RCC 7860 (cell line): ENCODE measurements around the gene NLGN2.
"Not testable (repeated sequence)": the region's sequence is repeated elsewhere in the genome, so short reads cannot be mapped to it uniquely, and the experiment has no call there.

Source experiments
- DNase-seq: peaks from one replicate; pipeline ENCODE4 v3.0.0-alpha.2; 2015; ENCODE audit warnings: low spot score
- FAIRE-seq: peaks from 2 replicates; lab custom pipeline; 2012; peaks lifted over from hg19 to GRCh38; lab: Jason Lieb, UNC

Gene NLGN2

DNA sequence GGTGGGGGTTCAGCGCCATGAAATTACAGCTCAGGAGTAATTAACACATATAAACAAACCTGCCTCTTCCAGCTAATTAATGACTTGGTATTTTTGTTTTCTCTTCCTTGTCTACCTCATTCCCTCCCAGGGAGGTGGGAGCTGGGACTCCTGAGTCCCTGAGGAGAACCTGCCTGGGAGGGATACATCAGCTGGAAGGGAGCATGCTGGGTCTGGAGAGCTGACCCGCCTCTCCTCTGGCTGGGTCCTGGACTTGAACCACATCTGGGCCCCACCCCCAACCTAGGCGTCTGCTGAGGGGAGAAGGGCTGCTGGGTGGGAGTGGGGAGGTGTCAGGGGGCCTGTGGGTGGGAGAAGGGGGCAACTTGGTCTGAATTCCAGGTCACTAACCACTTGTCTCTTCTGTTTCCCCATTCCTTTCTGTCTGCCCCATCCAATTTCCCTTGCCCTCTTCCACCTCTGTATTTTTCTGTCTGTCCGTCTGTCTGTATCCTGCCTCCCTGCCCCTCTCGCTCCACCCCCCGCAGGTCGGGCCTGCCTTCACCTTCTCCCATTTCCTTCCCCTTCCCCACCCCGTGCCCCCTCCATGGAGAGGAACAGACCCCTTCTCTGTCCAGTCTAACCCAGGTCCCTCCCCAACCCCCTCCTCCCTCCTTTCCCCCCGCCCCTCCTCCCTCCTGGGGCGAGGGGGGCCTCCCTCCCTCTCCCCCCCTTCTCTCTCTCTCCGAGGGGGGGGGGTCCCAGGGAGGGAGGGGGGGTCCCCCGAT is at the start of gene NLGN2:
Gene NLGN2, plus strand, starts transcription at position 361 of the 767 bp plus-strand sequence. CDS start 411 bp downstream, outside the sequence.
- FAIRE-seq (no peak), DNase-seq (no peak)

DNA sequence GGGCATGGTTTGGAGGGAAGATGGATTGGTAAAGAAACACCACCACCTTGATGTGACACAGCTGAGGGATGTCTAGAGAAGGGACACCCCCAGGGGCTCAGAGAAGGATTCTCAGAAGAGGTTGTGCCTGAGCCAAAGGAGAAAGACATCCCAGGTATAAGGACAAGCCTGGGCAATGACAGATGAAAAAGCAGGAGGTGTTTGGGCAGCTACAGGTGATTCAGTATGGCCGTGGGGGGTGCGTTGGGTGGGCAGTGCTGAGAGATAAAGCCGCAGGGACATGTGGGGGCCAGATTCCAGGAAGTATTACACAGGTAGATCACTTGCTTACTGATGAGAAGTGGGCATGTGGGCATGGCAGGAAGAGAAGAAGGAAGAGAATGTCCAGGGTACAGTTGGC is 45.7 kb upstream of the NLGN2 start:
- FAIRE-seq, result no peak
- DNase-seq, result no peak

DNA sequence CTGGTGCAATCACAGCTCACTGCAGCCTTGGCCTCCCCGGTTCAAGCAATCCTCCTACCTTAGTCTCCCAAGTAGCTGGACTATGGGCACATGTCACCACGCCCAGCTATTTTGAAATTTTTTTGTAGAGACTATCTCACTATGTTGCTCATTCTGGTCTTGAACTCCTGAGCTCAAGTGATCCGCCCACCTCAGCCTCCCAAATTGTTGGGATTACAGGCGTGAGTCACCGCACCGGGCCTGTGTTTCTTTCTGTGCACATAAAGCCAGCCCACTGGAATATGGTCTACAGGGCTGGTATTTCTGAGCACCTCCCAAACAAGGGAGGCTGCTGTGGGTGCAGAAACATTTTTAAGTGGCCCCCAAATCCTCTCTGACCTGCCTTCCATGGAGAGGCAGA is 44.3 kb upstream of the NLGN2 start:
- no peak for DNase-seq
- FAIRE-seq, result no peak

DNA sequence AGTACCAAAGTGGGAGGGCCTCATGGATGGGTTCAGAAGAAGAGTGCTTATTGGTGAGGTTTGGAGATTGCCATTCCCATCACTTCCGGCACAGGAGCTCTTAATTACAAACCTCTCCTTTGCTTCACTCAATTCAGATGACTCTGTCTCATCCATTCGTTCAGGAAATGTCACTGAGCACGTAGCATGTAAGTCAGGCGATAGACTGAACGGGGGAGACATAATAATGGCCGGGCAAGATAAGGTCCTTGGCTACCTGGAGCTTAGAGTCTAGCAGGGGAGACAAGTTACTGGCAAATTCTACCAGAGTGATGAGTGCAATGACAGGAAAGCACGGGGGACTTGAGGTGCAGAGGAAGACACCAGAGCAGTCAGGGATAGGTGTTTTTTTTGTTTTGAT is 41.7 kb upstream of the NLGN2 start:
- not testable (repeated sequence) for DNase-seq, FAIRE-seq

DNA sequence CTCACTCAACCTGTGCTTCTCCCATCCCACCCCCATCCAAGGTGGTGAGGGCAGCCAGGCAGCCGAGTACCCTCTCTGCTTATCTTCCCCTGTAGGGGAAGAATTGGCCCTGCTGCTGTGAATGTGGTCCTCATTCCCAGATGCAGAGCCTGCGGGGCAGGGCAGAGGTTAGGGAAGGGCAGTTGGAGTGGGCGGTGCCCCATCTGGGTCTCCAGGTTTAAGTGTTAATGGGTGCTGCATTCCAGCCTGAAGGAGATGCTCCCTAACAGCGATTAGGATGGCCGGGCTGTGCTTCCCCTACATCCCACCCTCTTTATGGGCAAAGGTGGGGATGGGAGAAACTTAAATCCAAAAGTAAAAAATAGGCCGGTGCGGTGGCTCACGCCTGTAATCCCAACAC is 40.6 kb upstream of the NLGN2 start:
- DNase-seq, result no peak
- FAIRE-seq, result no peak

DNA sequence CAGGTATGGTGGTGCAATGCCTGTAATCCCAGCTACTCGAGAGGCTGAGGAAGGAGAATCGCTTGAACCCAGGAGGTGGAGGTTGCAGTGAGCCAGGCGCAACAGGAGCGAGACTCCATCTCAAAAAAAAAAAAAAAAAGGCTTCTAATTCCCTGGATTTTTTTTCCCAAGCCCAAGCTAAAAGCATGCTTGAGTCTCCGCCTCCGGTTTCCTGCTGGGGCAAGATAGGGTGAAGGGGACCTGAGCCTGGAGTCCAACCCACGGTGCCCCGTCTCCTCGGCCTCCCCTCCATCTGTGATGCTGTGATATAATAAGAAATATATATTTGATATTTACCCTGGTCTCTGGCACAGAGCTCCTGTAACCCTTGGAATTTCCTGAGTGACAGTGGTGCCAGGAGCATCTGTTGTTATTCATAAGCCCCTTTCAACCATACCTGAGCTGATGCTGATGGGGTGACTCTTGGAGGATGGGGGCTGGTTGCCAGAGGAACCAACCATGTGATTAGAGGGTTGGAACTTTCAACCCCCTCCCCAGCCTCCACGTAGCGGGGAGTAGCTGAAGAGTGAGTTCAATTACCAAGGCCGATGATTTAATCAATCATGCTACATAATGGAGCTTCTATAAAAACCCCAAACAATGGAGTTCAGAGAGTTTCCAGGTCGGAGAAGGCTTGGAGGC is 39.6 kb upstream of the NLGN2 start:
- DNase-seq, result no peak
- FAIRE-seq, result no peak

DNA sequence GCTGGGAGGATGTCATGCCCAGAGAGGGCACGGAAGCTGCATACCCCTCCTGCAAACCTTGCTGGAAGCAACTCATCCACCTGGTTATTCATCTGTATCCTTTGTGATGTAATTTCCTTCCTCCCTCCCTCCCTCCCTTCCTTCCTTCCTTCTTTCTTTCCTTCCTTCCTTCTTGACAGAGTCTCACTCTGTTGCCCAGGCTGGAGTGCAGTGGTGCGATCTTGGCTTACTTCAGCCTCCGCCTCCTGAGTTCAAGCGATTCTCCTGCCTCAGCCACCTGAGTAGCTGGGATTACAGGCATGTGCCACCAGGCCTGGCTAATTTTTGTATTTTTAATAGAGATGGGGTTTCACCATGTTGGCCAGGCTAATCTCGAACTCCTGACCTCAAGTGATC is 39.0 kb upstream of the NLGN2 start:
- DNase-seq, FAIRE-seq: not testable (repeated sequence)

DNA sequence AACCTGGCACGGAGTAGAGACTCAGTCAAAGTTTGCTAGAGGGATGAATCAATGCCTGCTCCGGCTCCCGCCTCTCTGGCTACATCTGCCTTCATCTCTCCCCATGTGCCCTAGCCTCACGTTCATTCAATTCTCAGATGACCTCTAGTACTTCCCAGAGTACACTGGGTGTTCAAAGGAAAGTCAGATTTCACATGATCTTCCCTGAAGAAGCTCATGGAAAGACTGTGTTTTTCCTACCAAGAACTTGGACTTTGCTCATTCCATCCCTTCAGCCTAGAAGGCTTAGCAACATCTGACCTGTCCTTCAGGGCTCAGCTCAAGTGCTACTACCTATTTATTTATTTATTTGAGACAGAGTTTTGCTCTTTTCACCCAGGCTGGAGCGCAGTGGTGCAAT is 37.8 kb upstream of the NLGN2 start:
- no peak for DNase-seq
- no peak for FAIRE-seq

DNA sequence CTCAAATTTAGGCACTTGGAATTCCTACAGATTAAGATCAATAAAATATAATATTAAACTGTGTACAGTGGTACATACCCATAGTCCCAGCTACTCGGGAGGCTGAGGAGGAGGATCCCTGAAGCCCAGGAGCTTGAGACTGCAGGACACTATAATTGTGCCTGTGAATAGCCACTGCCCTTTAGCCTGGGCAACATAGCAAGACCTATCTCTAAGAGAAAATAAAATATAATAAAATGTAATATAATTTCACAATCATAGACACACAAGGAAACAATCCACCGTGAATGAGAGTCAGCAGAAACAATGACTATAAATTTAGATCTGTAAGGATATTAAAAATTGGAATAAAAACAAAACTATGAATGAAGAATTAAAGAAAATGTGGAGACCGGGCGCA is 36.8 kb upstream of the NLGN2 start:
- DNase-seq, result no peak
- no peak for FAIRE-seq

DNA sequence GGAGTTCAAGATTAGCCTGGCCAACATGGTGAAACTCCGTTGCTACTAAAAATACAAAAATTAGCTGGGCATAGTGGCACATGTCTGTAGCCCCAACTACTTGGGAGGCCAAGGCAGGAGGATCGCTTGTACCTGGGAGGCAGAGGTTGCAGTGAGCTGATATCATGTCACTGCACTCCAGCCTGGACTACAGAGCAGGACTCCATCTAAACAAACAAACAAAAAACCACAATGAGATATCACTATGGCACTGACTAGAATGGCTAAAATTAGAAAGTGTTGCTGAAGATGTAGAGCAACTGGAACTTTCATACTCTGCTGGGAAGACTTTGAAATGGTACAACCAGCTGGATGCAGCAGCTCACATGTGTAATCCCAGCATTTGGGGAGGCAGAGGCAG is 33.3 kb upstream of the NLGN2 start:
- FAIRE-seq, result no peak
- DNase-seq, result no peak

DNA sequence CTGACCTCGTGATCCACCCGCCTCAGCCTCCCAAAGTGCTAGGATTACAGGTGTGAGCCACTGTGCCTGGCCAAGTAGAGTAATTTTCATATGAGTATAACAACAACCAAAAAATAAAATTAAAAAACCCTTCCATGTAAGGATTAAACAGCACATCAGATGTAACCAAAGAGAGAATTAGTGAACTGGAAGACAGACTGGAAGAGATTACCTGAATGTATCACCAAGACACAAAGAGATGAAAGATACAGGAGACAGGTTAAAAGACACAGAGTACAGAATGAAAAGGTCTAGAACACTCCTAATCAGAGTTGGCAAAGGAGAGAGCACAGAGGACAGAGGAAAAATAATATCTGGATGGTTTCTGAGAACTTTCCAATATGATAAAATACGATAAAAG is 28.5 kb upstream of the NLGN2 start:
- FAIRE-seq (no peak), DNase-seq (no peak)

DNA sequence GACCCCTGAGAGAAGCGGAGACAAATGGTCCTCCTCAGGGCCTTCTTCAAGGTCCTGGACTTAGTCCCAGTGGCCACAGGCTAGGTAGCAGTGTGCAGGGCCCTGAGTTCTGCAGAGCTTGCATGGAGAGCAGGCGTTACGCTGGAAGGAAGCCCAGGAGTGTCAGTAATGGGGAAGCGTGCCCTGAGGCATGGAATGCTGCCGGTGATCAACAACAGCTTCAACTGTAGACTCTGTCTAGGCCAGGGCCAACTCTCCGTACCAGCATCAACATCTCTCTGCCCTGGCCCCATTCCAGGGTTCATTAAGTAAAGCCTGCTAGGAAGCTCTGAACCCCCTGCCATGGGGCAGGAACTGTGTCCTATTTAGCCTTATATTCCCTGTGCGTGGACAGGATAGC is 27.3 kb upstream of the NLGN2 start:
- DNase-seq, result no peak
- no peak for FAIRE-seq

DNA sequence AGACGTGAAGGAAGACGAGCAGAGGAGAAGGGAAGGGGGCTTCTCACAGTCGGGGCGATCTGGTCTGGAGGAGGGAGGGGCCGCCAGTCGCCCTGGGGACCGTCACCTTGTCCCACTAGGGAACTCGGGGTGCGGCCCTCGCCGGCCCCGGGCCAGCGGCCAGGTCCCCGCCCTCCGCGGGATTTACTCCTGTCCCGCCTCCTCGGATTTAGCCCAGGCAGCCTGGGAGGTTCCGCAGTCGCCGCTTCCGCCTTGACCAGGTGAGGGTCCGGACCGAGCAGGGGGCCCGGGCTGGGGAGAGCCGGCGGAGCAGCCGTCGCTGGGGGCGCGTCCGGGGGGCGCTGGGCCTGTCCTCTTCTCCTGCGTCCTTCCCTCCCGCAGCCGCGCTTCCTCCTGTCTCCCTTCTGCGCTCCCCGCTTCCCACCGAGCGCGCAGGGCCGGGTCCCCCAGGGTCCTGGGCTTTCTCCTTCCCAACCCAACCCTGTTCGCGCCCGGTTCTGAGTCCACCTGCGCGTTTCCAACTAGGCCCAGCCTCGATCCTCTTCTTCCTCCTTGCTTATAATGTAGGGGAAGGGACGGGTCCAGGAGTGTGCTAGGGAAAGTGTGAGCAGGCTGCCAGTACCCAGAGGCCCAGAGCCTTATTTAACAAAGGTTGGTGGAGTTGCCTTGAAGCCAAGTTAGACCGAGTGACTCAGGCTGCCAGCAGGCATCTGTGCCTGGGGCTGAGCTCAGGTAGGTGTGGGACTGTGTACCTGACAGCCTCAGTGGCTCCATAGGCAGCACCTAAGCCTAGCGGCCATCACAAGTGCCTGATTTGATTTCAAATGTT is 26.6 kb upstream of the NLGN2 start, which contains the start of gene TNK1:
Gene TNK1, plus strand, starts transcription at position 235 of the 829 bp plus-strand sequence. CDS start 1,838 bp downstream, outside the sequence.
- DNase-seq (no peak), FAIRE-seq (no peak)

DNA sequence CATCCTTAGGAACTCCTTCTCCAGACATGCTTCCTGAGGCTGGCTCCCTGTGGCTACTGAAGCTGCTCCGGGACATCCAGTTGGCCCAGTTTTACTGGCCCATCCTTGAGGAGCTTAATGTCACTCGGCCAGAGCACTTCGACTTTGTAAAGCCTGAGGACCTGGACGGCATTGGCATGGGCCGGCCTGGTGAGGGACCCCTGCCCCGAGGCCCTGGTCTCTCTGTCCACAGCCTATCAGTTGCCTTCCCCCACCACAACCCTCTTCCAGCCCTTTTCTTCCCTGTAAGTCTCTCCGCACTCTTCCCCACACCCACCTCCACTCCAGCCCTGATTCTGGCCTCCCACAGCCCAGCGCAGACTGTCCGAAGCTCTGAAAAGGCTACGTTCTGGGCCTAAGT is 24.7 kb upstream of the NLGN2 start:
- DNase-seq, result no peak
- no peak for FAIRE-seq

DNA sequence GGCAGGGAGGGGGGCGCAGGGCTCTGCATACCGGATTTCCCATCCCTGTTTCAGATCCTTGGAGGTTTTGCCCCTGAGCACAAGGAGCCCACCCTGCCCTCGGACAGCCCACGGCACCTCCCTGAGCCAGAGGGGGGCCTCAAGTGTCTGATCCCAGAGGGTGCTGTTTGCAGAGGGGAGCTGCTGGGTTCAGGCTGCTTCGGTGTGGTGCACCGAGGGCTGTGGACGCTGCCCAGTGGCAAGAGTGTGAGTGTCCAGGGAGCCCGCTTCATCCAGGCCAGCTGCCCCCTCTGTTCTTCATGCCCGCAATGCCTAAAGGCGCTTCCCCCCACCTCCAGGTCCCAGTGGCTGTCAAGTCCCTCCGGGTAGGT is 24.3 kb upstream of the NLGN2 start:
- DNase-seq (no peak), FAIRE-seq (no peak)

DNA sequence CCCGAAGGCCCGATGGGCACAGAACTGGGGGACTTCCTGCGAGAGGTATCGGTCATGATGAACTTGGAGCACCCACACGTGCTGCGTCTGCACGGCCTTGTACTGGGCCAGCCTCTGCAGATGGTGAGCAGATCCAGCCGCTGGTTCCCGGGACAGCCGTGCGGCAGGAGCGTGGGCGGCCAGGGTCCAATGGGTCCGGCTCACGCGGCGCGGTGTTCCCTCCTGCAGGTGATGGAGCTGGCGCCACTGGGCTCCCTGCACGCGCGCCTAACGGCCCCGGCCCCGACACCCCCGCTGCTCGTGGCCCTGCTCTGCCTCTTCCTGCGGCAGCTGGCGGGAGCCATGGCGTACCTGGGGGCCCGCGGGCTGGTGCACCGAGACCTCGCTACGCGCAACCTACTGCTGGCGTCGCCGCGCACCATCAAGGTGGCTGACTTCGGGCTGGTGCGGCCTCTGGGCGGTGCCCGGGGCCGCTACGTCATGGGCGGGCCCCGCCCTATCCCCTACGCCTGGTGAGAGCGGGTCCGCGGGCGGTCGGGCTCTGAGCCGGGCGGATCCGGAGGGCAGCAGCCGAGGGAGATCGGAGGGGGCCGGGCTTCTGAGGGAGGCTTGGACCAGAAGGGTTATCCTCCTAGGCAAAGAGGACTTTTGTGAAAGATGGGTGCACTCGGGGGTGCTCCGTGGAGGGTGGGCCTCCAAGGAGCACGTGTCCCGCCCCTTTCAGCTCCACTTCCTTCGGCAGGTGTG is 23.7 kb upstream of the NLGN2 start:
- DNase-seq (no peak), FAIRE-seq (no peak)

DNA sequence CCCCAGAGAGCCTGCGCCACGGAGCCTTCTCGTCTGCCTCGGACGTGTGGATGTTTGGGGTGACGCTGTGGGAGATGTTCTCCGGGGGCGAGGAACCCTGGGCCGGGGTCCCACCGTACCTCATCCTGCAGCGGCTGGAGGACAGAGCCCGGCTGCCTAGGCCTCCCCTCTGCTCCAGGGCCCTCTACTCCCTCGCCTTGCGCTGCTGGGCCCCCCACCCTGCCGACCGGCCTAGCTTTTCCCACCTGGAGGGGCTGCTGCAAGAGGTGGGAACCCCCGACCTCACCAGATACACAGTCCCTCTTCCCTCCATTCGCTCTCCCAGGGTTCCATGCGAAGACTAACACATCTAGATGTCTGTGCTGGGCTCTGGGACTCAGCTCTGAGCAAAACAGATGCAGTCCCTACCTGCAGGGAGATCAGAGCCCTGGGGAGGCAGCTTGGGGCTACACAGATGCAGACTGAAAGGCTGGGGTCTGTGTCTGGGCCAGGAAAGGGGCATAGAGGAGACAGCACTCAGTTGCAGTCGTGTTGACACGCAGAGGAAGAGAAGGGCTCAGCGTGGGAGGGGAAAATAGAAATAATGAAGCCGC is 23.1 kb upstream of the NLGN2 start:
- DNase-seq (no peak), FAIRE-seq (no peak)

DNA sequence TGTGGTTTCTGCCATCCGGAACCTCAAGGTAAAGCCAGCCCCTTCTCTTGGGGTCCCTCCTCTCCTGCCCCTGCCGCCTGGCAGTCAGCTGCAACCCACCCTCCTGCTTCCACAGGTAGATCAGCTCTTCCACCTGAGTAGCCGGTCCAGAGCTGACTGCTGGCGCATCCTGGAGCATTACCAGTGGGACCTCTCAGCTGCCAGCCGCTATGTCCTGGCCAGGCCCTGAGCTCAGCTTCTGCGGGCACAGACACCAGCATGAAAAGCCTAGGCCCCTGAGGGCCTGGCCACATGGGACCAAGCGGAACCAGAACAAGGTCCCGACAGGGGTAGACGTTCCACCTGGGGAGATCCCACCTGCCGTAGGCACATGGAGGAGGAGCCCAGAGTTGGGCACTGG is 18.8 kb upstream of the NLGN2 start:
- FAIRE-seq (no peak), DNase-seq (no peak)

DNA sequence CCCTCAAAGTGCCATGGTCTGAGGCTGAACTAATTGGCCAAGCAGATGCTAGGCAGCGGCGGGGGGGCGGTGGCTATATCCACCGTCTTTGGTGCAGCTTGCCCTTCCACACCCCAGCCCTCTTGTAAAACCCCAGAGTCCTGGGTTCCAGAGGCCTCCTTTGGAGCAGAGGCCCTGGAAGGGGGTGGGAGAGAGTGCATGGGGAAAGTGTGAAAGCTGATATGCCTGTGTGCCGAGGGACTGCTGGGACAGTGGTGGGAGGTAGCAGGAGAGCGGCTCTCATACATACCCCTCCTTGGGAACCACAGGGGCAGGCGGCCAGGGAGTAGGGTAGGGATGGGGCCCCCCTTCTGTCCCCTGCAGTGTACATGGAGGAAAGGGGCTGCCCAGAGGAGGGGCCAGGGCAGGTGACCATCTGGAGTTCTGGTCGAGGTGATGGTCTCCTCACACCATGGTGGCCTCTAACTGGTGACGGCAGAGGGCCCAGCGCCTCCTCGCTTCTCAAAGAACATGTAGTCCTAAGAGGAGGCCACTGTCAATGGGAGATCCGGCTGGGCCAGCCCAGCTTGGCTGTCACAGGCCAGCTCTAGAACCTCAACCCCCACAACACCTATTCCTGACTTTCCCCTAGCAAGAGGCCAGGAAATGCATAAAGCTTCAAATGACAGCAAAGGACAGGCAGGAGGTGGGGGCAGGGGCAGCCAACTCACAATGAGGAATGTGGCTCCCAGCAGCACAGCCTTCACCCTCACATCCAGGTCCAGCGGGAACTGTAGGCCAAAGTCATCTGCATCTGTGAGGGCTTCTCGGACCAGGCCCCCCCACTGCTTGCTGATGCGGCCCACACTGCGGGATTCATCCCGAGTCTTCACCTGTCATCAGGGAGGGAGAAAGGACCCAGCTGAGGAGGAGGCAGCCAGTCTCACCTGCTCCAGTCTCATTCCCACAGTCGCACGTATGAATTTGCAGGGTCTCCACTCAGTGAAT is 17.4 kb upstream of the NLGN2 start:
- no peak for FAIRE-seq
- no peak for DNase-seq
